HCT116 (cell line): ENCODE measurements around the gene TMEM117. TPM values are rescaled to one million over a fixed set of nuclear protein-coding genes. Genes with fewer than 3 reads are reported as not detected.

ENCODE experiments used
- ATAC-seq: fragments of 200-7000 bp; cut with Tn5 transposase; 2 replicates; pipeline ENCODE4 v1.9.1; 2020; ENCODE audit warnings: mild to moderate bottlenecking, moderate library complexity
- BruUV-seq: library from RNA; stranded (reverse); fragments of 400-500 nt; replicated peaks from 2 replicates; lab custom pipeline; 2021; lab: Mats Ljungman, UMichigan
- CTCF ChIA-PET: fragments of 300-600 bp; sonication (Branson Sonifier 250); formaldehyde crosslinking; loops from one replicate; lab custom pipeline; 2021; ENCODE audit warnings: antibody characterized with exemption; lab: Charles Lee
- POLR2A ChIA-PET: fragments of 300-600, 350-600 bp; sonication (Branson Sonifier 250); formaldehyde crosslinking; loops from one replicate; lab custom pipeline; 2021; ENCODE audit warnings: antibody characterized with exemption; lab: Charles Lee
- RAD21 ChIA-PET, 2 experiments: fragments of 300-600 bp; sonication (Branson Sonifier 250); formaldehyde crosslinking; loops; one replicate each; lab custom pipeline; 2023; ENCODE audit warnings: low total read pairs in 2 of 2; ENCODE audit not compliant: uncharacterized antibody in 2 of 2, unreplicated experiment in 2 of 2, low non-redundant PET in 1 of 2; lab: Charles Lee
- DNase-seq: peaks from one replicate; pipeline ENCODE4 v3.0.0-alpha.2; 2010; ENCODE audit warnings: low read depth, low spot score
- H2AFZ ChIP-seq: fragments of 200-600 bp; shearing (Covaris generic), sonication (generic); 2 replicates; pipeline ENCODE4 v1.6.1; 2017; ENCODE audit warnings: low read depth, mixed run types, mixed read lengths, antibody characterized with exemption, low read length; ENCODE audit not compliant: poor library complexity, severe bottlenecking
- H3K27ac ChIP-seq: 2 replicates; pipeline ENCODE4 v1.5.1; 2012; ENCODE audit warnings: low read depth, low read length
- H3K27me3 ChIP-seq: fragments of 200-600 bp; sonication (generic); 2 replicates; pipeline ENCODE4 v1.6.1; 2016; ENCODE audit warnings: mixed run types, low read length, mixed read lengths; ENCODE audit not compliant: insufficient read depth
- H3K36me3 ChIP-seq, 2 experiments: fragments of 200-500 bp in 1 of 2; fragments of 200-600 bp in 1 of 2; sonication (Bioruptor generic) in 1 of 2; sonication (generic) in 1 of 2; 2 replicates each; pipeline versions ENCODE4 v1.5.1 to v1.6.1; 2014 to 2016; ENCODE audit warnings: low read length in 2 of 2, inconsistent platforms in 1 of 2, mixed read lengths in 1 of 2, mixed run types in 1 of 2; ENCODE audit not compliant: insufficient read depth in 2 of 2, control insufficient read depth in 1 of 2
- H3K4me1 ChIP-seq, 2 experiments: fragments of 200-600 bp in 1 of 2; sonication (generic) in 1 of 2; 2 replicates each; pipeline versions ENCODE4 v1.5.1 to v1.6.1; 2012 to 2017; ENCODE audit warnings: low read length in 2 of 2, inconsistent platforms in 1 of 2, mild to moderate bottlenecking in 1 of 2, mixed read lengths in 1 of 2, mixed run types in 1 of 2, moderate library complexity in 1 of 2; ENCODE audit not compliant: insufficient read depth in 2 of 2, control insufficient read depth in 1 of 2
- H3K4me2 ChIP-seq: fragments of 200-600 bp; sonication (generic); 2 replicates; pipeline ENCODE4 v1.6.1; 2017; ENCODE audit warnings: mixed run types, low read length, mixed read lengths
- H3K4me3 ChIP-seq, 2 experiments: fragments of 200-600 bp in 1 of 2; sonication (generic) in 1 of 2; replicated peaks in 1 of 2; 2 replicates each; pipeline ENCODE4 v1.5.1; 2011 to 2016; ENCODE audit warnings: low read length in 2 of 2, control low read depth in 1 of 2, low read depth in 1 of 2, mild to moderate bottlenecking in 1 of 2, mixed read lengths in 1 of 2, mixed run types in 1 of 2
- H3K79me2 ChIP-seq: fragments of 200-600 bp; sonication (generic); 2 replicates; pipeline ENCODE4 v1.6.1; 2017; ENCODE audit warnings: mild to moderate bottlenecking, mixed run types, low read length, moderate library complexity, mixed read lengths; ENCODE audit not compliant: insufficient read depth
- H3K9ac ChIP-seq: fragments of 200-600 bp; sonication (generic); 2 replicates; pipeline ENCODE4 v1.6.1; 2016; ENCODE audit warnings: low read length, mixed read lengths
- H3K9me2 ChIP-seq: fragments of 200-600 bp; sonication (generic), shearing (Covaris generic); 2 replicates; pipeline ENCODE4 v1.6.1; 2017; ENCODE audit warnings: mixed run types, mild to moderate bottlenecking, moderate library complexity; ENCODE audit not compliant: insufficient read depth
- H3K9me3 ChIP-seq, 2 experiments: fragments of 200-500 bp in 1 of 2; fragments of 200-600 bp in 1 of 2; sonication (Bioruptor generic) in 1 of 2; sonication (generic) in 1 of 2; 2 replicates each; pipeline ENCODE4 v1.6.1; 2014 to 2017; ENCODE audit warnings: low read length in 2 of 2, mixed read lengths in 2 of 2, inconsistent platforms in 1 of 2, low read depth in 1 of 2, mild to moderate bottlenecking in 1 of 2, mixed run types in 1 of 2, moderate library complexity in 1 of 2; ENCODE audit not compliant: control insufficient read depth in 1 of 2, insufficient read depth in 1 of 2
- H4K20me1 ChIP-seq: fragments of 200-600 bp; sonication (generic), shearing (Covaris generic); 2 replicates; pipeline ENCODE4 v1.6.1; 2017; ENCODE audit warnings: mixed run types, mild to moderate bottlenecking, moderate library complexity; ENCODE audit not compliant: insufficient read depth
- ATF3 ChIP-seq: IDR thresholded peaks from 2 replicates; pipeline ENCODE4 v1.6.1; 2012
- CBX3 ChIP-seq: IDR thresholded peaks from 2 replicates; pipeline ENCODE4 v1.6.1; 2012; ENCODE audit warnings: low read depth
- CEBPB ChIP-seq: IDR thresholded peaks from 2 replicates; pipeline ENCODE4 v1.6.1; 2012; ENCODE audit warnings: low read depth
- CTCF ChIP-seq, 3 experiments: fragments of 200-600 bp in 1 of 3; sonication (generic) in 1 of 3; IDR thresholded peaks in 2 of 3; conservative IDR thresholded peaks in 1 of 3; 2 replicates each; pipeline ENCODE4 v1.5.1; 2012 to 2017; ENCODE audit warnings: low read depth in 2 of 3, low read length in 2 of 3, antibody characterized with exemption in 1 of 3, borderline replicate concordance in 1 of 3, control low read depth in 1 of 3, mild to moderate bottlenecking in 1 of 3, mixed read lengths in 1 of 3, mixed run types in 1 of 3, moderate library complexity in 1 of 3; ENCODE audit not compliant: insufficient read depth in 1 of 3
- ELF1 ChIP-seq: IDR thresholded peaks from 2 replicates; pipeline ENCODE4 v1.6.1; 2012; ENCODE audit warnings: low read depth, borderline replicate concordance
- RAD21 ChIP-seq: IDR thresholded peaks from 2 replicates; pipeline ENCODE4 v1.6.1; 2012; ENCODE audit warnings: low read depth, mild to moderate bottlenecking
- SIN3A ChIP-seq: IDR thresholded peaks from 2 replicates; pipeline ENCODE4 v1.6.1; 2012; ENCODE audit warnings: low read depth
- SP1 ChIP-seq: IDR thresholded peaks from 2 replicates; pipeline ENCODE4 v1.6.1; 2012; ENCODE audit warnings: low read depth
- SRF ChIP-seq: IDR thresholded peaks from 2 replicates; pipeline ENCODE4 v1.6.1; 2012; ENCODE audit warnings: low read depth
- ZBTB33 ChIP-seq: IDR thresholded peaks from 2 replicates; pipeline ENCODE4 v1.6.1; 2011; ENCODE audit warnings: mild to moderate bottlenecking, low read length, moderate library complexity; ENCODE audit not compliant: insufficient replicate concordance; ENCODE audit errors: extremely low read depth
- ZNF274 ChIP-seq: fragments of 200-500 bp; sonication (Bioruptor generic); IDR thresholded peaks from 2 replicates; pipeline ENCODE4 v1.6.1; 2014; ENCODE audit warnings: mild to moderate bottlenecking, low read depth, low read length, inconsistent platforms
- intact Hi-C: fragments of 100-400 bp; cut with micrococcal nuclease; formaldehyde crosslinking; loops from 2 replicates; pipeline ENCODE4 v1.10.0; 2022
- total RNA-seq: library from RNA; stranded (reverse); gene quantifications from one replicate; pipeline ENCODE4 v1.2.1, GENCODE V29; 2021; ENCODE audit not compliant: unreplicated experiment

TMEM117 gene
- total RNA-seq, 1 experiment from 2014 or later = 3.6 TPM

- TF ChIP-seq CTCF (IDR thresholded peaks at IDR 0.05 in 2 of 3, conservative IDR thresholded peaks at IDR 0.05 in 1 of 3; ENCODE audit: borderline replicate concordance in 1 of 3, insufficient read depth in 1 of 3, low read depth in 2 of 3, low read length in 2 of 3) = no peak
- no peak for TF ChIP-seq RAD21
- TF ChIP-seq CEBPB = no peak
- no peak for TF ChIP-seq SRF
- TF ChIP-seq SP1 = no peak
- no peak for TF ChIP-seq ZNF274
- TF ChIP-seq CBX3 = no peak
Measured at GRCh38 chr12:43930032-43930431, 94.2 kb downstream of the TMEM117 start (continued).

DNA sequence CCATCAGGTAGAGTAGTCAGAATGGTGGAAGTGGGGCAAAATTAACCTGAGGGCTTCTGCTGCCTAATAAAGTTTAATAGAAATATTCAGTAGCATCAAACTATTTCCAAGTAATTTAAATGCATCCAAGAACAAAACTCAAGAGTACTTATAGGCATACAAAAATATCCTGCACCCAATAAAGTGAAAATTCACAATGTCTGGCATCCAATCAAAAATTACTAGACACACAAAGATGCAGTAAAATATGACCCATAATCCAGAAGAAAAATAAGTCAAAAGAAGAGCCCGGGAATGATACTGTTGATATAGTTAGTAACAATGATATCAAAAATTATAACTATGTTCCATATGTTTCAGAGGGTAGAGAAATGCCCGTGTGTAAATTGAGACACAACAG, 95.3 kb downstream of the TMEM117 start:
- intact Hi-C loops = no loop called here
- H2AFZ ChIP-seq = no peak overlapping the region
- BruUV-seq = no TSS peak
- no peak overlapping the region for H3K4me3 ChIP-seq
- ChIA-PET POLR2A (no interaction called here), CTCF (no interaction called here), RAD21 (no interaction called here)
- H3K27ac ChIP-seq = no peak overlapping the region
- no peaks in the 10 kb centered on the region for H3K4me1 ChIP-seq
- H3K4me2 ChIP-seq = no peak overlapping the region
- no peaks in the 10 kb centered on the region for H3K36me3 ChIP-seq
- ATAC-seq (no peak), DNase-seq (no peak)
- no peaks in the 10 kb centered on the region for H3K9me2 ChIP-seq
- no peaks in the 10 kb centered on the region for H4K20me1 ChIP-seq
- TF ChIP-seq ZNF274 = no peak
- TF ChIP-seq ELF1 = no peak
- no peak for TF ChIP-seq ATF3
- no peak for TF ChIP-seq ZBTB33
- TF ChIP-seq SP1 = no peak
- TF ChIP-seq SIN3A = no peak
- H3K79me2 ChIP-seq = no peaks in the 10 kb centered on the region
- H3K9ac ChIP-seq = no peak overlapping the region
- peaks cover 0 to 4% of the 10 kb centered on the region in 2 experiments; a peak in 1 of 4 replicates for H3K9me3 ChIP-seq
- H3K27me3 ChIP-seq = no peaks in the 10 kb centered on the region
